Measurements from ENCODE around the gene CAMKK2. TPM values are rescaled to one million over a fixed set of nuclear protein-coding genes. Genes with fewer than 3 reads are reported as not detected.

The CAMKK2 gene
- total RNA-seq, 2 donors from 2014 or later: 14.4 to 16.9 TPM

GRCh38 chr12:121238086-121238485 is 58.4 kb downstream of the CAMKK2 start:
- Histone ChIP-seq H3K36me3 (peaks cover 9% of the 10 kb centered on the region), H3K27ac (no peak overlapping the region), H3K9me3 (no peaks in the 10 kb centered on the region), H3K4me1 (peaks cover 0 to 9% of the 10 kb centered on the region in 2 donors), H3K27me3 (no peaks in the 10 kb centered on the region), H3K4me3 (no peak overlapping the region)
- no peak for TF ChIP-seq CTCF (IDR thresholded peaks at IDR 0.05)
- DNase-seq (ENCODE audit: low spot score): no peak

- H3K36me3 ChIP-seq: peaks cover 11% of the 10 kb centered on the region
- no peak for DNase-seq (ENCODE audit: low spot score)
- H3K27ac ChIP-seq: no peak overlapping the region
- no peaks in the 10 kb centered on the region for H3K27me3 ChIP-seq
- H3K9me3 ChIP-seq: no peaks in the 10 kb centered on the region
- no peak for TF ChIP-seq CTCF (IDR thresholded peaks at IDR 0.05)
- H3K4me1 ChIP-seq: peaks cover 0 to 9% of the 10 kb centered on the region in 2 donors
- H3K4me3 ChIP-seq: no peak overlapping the region
Measured at GRCh38 chr12:121237415-121237814, 59.1 kb downstream of the CAMKK2 start.

GRCh38 chr12:121236776-121237175 is 59.7 kb downstream of the CAMKK2 start:
- no peak overlapping the region for H3K27ac ChIP-seq
- peaks cover 0 to 9% of the 10 kb centered on the region in 2 donors for H3K4me1 ChIP-seq
- H3K9me3 ChIP-seq: no peaks in the 10 kb centered on the region
- no peak for TF ChIP-seq CTCF (IDR thresholded peaks at IDR 0.05)
- H3K27me3 ChIP-seq: no peaks in the 10 kb centered on the region
- no peak for DNase-seq (ENCODE audit: low spot score)
- H3K36me3 ChIP-seq: peaks cover 11% of the 10 kb centered on the region
- H3K4me3 ChIP-seq: no peak overlapping the region

GRCh38 chr12:121233628-121234020 is 62.9 kb downstream of the CAMKK2 start:
- no peak for DNase-seq (ENCODE audit: low spot score)
- Histone ChIP-seq H3K4me3 (no peak overlapping the region), H3K36me3 (peaks cover 24% of the 10 kb centered on the region), H3K27ac (no peak overlapping the region), H3K27me3 (no peaks in the 10 kb centered on the region), H3K4me1 (peaks cover 0 to 8% of the 10 kb centered on the region in 2 donors), H3K9me3 (no peaks in the 10 kb centered on the region)
- TF ChIP-seq CTCF (IDR thresholded peaks at IDR 0.05): no peak

- no peak overlapping the region for H3K27ac ChIP-seq
- no peak for DNase-seq (ENCODE audit: low spot score)
- H3K27me3 ChIP-seq: no peaks in the 10 kb centered on the region
- no peak for TF ChIP-seq CTCF (IDR thresholded peaks at IDR 0.05)
- H3K4me3 ChIP-seq: no peak overlapping the region
- H3K36me3 ChIP-seq: peaks cover 25% of the 10 kb centered on the region
- H3K4me1 ChIP-seq: peaks cover 0 to 8% of the 10 kb centered on the region in 2 donors
- H3K9me3 ChIP-seq: no peaks in the 10 kb centered on the region
Measured at GRCh38 chr12:121232977-121233627, 63.4 kb downstream of the CAMKK2 start.

- no peaks in the 10 kb centered on the region for H3K27me3 ChIP-seq
- H3K36me3 ChIP-seq: peaks cover 25% of the 10 kb centered on the region
- H3K27ac ChIP-seq: no peak overlapping the region
- peaks cover 0 to 8% of the 10 kb centered on the region in 2 donors for H3K4me1 ChIP-seq
- no peak for TF ChIP-seq CTCF (IDR thresholded peaks at IDR 0.05)
- H3K9me3 ChIP-seq: no peaks in the 10 kb centered on the region
- no peak for DNase-seq (ENCODE audit: low spot score)
- H3K4me3 ChIP-seq: no peak overlapping the region
Measured at GRCh38 chr12:121232163-121232562, 64.3 kb downstream of the CAMKK2 start.
